H1 (cell line): ENCODE data around the gene CAMTA1. TPM values are rescaled to one million over a fixed set of nuclear protein-coding genes. Genes with fewer than 3 reads are reported as not detected.

Experiments
- CTCF ChIA-PET: fragments of 300-600 bp; sonication (Branson Sonifier 250); formaldehyde crosslinking; loops from one replicate; lab custom pipeline; 2021; ENCODE audit not compliant: partially characterized antibody; lab: Charles Lee
- POLR2A ChIA-PET: fragments of 300-600 bp; sonication (Branson Sonifier 250); formaldehyde crosslinking; loops from one replicate; lab custom pipeline; 2021; ENCODE audit warnings: inconsistent platforms; ENCODE audit not compliant: partially characterized antibody; lab: Charles Lee
- DNase-seq, 2 experiments: peaks; one replicate each; pipeline versions ENCODE4 v3.0.0 to v3.0.0-alpha.2; 2010 to 2022; ENCODE audit warnings: low spot score in 2 of 2, low read depth in 1 of 2, mixed read lengths in 1 of 2
- FAIRE-seq: peaks from 2 replicates; lab custom pipeline; 2011; peaks lifted over from hg19 to GRCh38; lab: Jason Lieb, UNC
- H2AFZ ChIP-seq: 2 replicates; pipeline ENCODE4 v1.8.1; 2012; ENCODE audit warnings: low read length, inconsistent platforms
- H2AK5ac ChIP-seq: 2 replicates; pipeline ENCODE4 v1.6.1; 2013; ENCODE audit warnings: low read depth, low read length
- H2BK120ac ChIP-seq: replicated peaks from 2 replicates; pipeline ENCODE3; 2013; ENCODE audit warnings: low read depth, low read length, inconsistent platforms
- H2BK12ac ChIP-seq: 2 replicates; pipeline ENCODE4 v1.6.1; 2013; ENCODE audit warnings: low read depth, low read length
- H2BK15ac ChIP-seq: 2 replicates; pipeline ENCODE4 v1.6.1; 2013; ENCODE audit warnings: low read length
- H2BK20ac ChIP-seq: 2 replicates; pipeline ENCODE4 v1.6.1; 2013; ENCODE audit warnings: low read length
- H2BK5ac ChIP-seq: 2 replicates; pipeline ENCODE4 v1.6.1; 2013; ENCODE audit warnings: low read depth, low read length
- H3K14ac ChIP-seq: 2 replicates; pipeline ENCODE4 v1.6.1; 2013; ENCODE audit warnings: inconsistent platforms; ENCODE audit not compliant: insufficient read length
- H3K18ac ChIP-seq: 2 replicates; pipeline ENCODE4 v1.6.1; 2013; ENCODE audit warnings: low read length; ENCODE audit errors: extremely low read depth
- H3K23ac ChIP-seq: 2 replicates; pipeline ENCODE4 v1.6.1; 2013; ENCODE audit warnings: inconsistent platforms; ENCODE audit not compliant: insufficient read length
- H3K23me2 ChIP-seq: 2 replicates; pipeline ENCODE4 v1.6.1; 2013; ENCODE audit warnings: low read depth, low read length
- H3K27ac ChIP-seq: 2 replicates; pipeline ENCODE4 v1.6.1; 2011; ENCODE audit warnings: low read depth, low read length, inconsistent platforms
- H3K27me3 ChIP-seq, 4 experiments: replicated peaks in 1 of 4; 1 replicate in 1 of 4; 2 replicates in 3 of 4; pipeline versions ENCODE4 v1.6.1 to v1.8.1; 2011 to 2013; ENCODE audit warnings: low read length in 3 of 4, mild to moderate bottlenecking in 3 of 4, inconsistent platforms in 2 of 4, mixed read lengths in 2 of 4, moderate library complexity in 1 of 4; ENCODE audit not compliant: control insufficient read depth in 3 of 4, insufficient read depth in 3 of 4; ENCODE audit errors: extremely low read depth in 1 of 4
- H3K36me3 ChIP-seq, 4 experiments: 2 replicates each; pipeline versions ENCODE4 v1.6.1 to v1.8.1; 2011 to 2013; ENCODE audit warnings: mild to moderate bottlenecking in 4 of 4, low read length in 3 of 4, moderate library complexity in 2 of 4, control low read depth in 1 of 4, inconsistent platforms in 1 of 4; ENCODE audit not compliant: insufficient read depth in 4 of 4, control insufficient read depth in 2 of 4
- H3K4ac ChIP-seq: replicated peaks from 2 replicates; pipeline ENCODE3; 2013; ENCODE audit warnings: low read length, low read depth, mixed read lengths, inconsistent platforms; ENCODE audit not compliant: insufficient read length
- H3K4me1 ChIP-seq, 4 experiments: replicated peaks in 1 of 4; 1 replicate in 1 of 4; 2 replicates in 3 of 4; pipeline versions ENCODE4 v1.6.1 to v1.8.1; 2011 to 2013; ENCODE audit warnings: low read length in 3 of 4, inconsistent platforms in 2 of 4, mixed read lengths in 1 of 4; ENCODE audit not compliant: insufficient read depth in 4 of 4, control insufficient read depth in 3 of 4
- H3K4me2 ChIP-seq, 2 experiments: 2 replicates each; pipeline versions ENCODE4 v1.6.1 to v1.8.1; 2011 to 2013; ENCODE audit warnings: low read depth in 2 of 2, low read length in 2 of 2, control low read depth in 1 of 2, inconsistent platforms in 1 of 2, mild to moderate bottlenecking in 1 of 2; ENCODE audit not compliant: insufficient read depth in 1 of 2
- H3K4me3 ChIP-seq, 4 experiments: fragments of 200-600, 300-600 bp in 1 of 4; sonication (generic), shearing (Covaris generic), sonication (Bioruptor Twin) in 1 of 4; 2 replicates each; pipeline versions ENCODE4 v1.5.1 to v1.8.1; 2011 to 2016; ENCODE audit warnings: low read length in 4 of 4, low read depth in 3 of 4, control low read depth in 2 of 4, inconsistent platforms in 2 of 4, mild to moderate bottlenecking in 2 of 4, mixed read lengths in 1 of 4, moderate library complexity in 1 of 4; ENCODE audit not compliant: insufficient read depth in 2 of 4; ENCODE audit errors: extremely low read depth in 1 of 4
- H3K56ac ChIP-seq: replicated peaks from 2 replicates; pipeline ENCODE3; 2013; ENCODE audit warnings: low read depth, mild to moderate bottlenecking, mixed read lengths, low read length, inconsistent platforms; ENCODE audit not compliant: insufficient read length
- H3K79me1 ChIP-seq: 2 replicates; pipeline ENCODE4 v1.6.1; 2013; ENCODE audit warnings: low read depth, low read length, control low read depth
- H3K79me2 ChIP-seq, 2 experiments: 2 replicates each; pipeline versions ENCODE4 v1.6.1 to v1.8.1; 2012 to 2013; ENCODE audit warnings: low read length in 2 of 2, mild to moderate bottlenecking in 2 of 2, inconsistent platforms in 1 of 2; ENCODE audit not compliant: insufficient read depth in 2 of 2, control insufficient read depth in 1 of 2
- H3K9ac ChIP-seq, 4 experiments: replicated peaks in 1 of 4; 1 replicate in 1 of 4; 2 replicates in 3 of 4; pipeline versions ENCODE4 v1.6.1 to v1.8.1; 2011 to 2013; ENCODE audit warnings: low read depth in 3 of 4, low read length in 3 of 4, control low read depth in 2 of 4, mild to moderate bottlenecking in 2 of 4, moderate library complexity in 2 of 4, inconsistent platforms in 1 of 4; ENCODE audit errors: extremely low read depth in 1 of 4
- H3K9me3 ChIP-seq, 2 experiments: 2 replicates each; pipeline versions ENCODE4 v1.6.1 to v1.8.1; 2012 to 2013; ENCODE audit warnings: mild to moderate bottlenecking in 2 of 2, moderate library complexity in 2 of 2, control low read depth in 1 of 2, inconsistent platforms in 1 of 2, low read depth in 1 of 2, low read length in 1 of 2, mixed read lengths in 1 of 2; ENCODE audit not compliant: insufficient read depth in 2 of 2
- H4K20me1 ChIP-seq, 2 experiments: replicated peaks in 1 of 2; 2 replicates each; pipeline versions ENCODE3 to v1.8.1; 2011 to 2013; ENCODE audit warnings: inconsistent platforms in 2 of 2, low read length in 2 of 2, mild to moderate bottlenecking in 1 of 2; ENCODE audit not compliant: insufficient read depth in 2 of 2, control insufficient read depth in 1 of 2
- H4K5ac ChIP-seq: 2 replicates; pipeline ENCODE4 v1.6.1; 2013; ENCODE audit warnings: low read length, low read depth, mixed read lengths, inconsistent platforms; ENCODE audit not compliant: insufficient read length
- H4K8ac ChIP-seq: 2 replicates; pipeline ENCODE4 v1.8.0; 2013; ENCODE audit warnings: mild to moderate bottlenecking, moderate library complexity, low read length, inconsistent platforms; ENCODE audit not compliant: insufficient read depth; ENCODE audit errors: extremely low read depth
- H4K91ac ChIP-seq: replicated peaks from 2 replicates; pipeline ENCODE3; 2013; ENCODE audit warnings: low read length, mixed read lengths, inconsistent platforms; ENCODE audit not compliant: insufficient read length
- JUN ChIP-seq: IDR thresholded peaks from 2 replicates; pipeline ENCODE4 v1.6.1; 2011; ENCODE audit warnings: low read depth, mild to moderate bottlenecking, improper control_type of control experiment, low read length
- MAFK ChIP-seq: IDR thresholded peaks from 2 replicates; pipeline ENCODE4 v1.6.1; 2012; ENCODE audit warnings: low read depth, mild to moderate bottlenecking, improper control_type of control experiment, low read length
- NANOG ChIP-seq: IDR thresholded peaks from 2 replicates; pipeline ENCODE4 v1.6.1; 2011; ENCODE audit warnings: low read length, low read depth, mild to moderate bottlenecking, inconsistent platforms; ENCODE audit not compliant: insufficient read depth, poor library complexity, severe bottlenecking
- SIRT6 ChIP-seq: IDR thresholded peaks from one replicate; pipeline ENCODE4 v1.7.1; 2012; ENCODE audit warnings: low read length, inconsistent platforms
- WGBS, 2 experiments: shearing (Covaris generic) in 1 of 2; methylation state at CpG; one replicate each; pipeline versions ENCODE4 v1.1.6 to v1.1.7; 2013 to 2015; ENCODE audit warnings: low lambda C conversion rate in 2 of 2, mixed read lengths in 2 of 2, inconsistent platforms in 1 of 2, low coverage in 1 of 2, missing lambda C conversion rate in 1 of 2; ENCODE audit not compliant: insufficient replicate concordance in 2 of 2, insufficient coverage in 1 of 2, insufficient read length in 1 of 2; ENCODE audit errors: extremely low coverage in 1 of 2, missing lambda C conversion rate in 1 of 2; 5-methylcytosine and 5-hydroxymethylcytosine counted together
- polyA plus RNA-seq, 7 experiments: library from polyadenylated mRNA; depleted of rRNA in 3 of 7; stranded (reverse) in 5 of 7; unstranded in 2 of 7; fragments of >200 nt in 5 of 7; fragments of 200-250 nt in 2 of 7; gene quantifications; 1 replicate in 5 of 7; 2 replicates in 1 of 7; 4 replicates in 1 of 7; pipeline versions ENCODE4 v1.2.1 to v1.2.3, GENCODE V29; 2011 to 2013; ENCODE audit warnings: missing spikeins in 2 of 7, mixed read lengths in 2 of 7
- total RNA-seq: library from RNA; stranded (reverse); fragmentation: NEBNext Ultra II Directional; extraction: Animal tissue kit (Norgen Biotek cat#: 25700); gene quantifications from 2 replicates; pipeline ENCODE4 v1.2.1, GENCODE V29; 2021

CAMTA1 gene
- total and polyA plus RNA-seq, 2 of the 8 experiments (the other 6 are each of a cell fraction or from before 2014, with no cell fraction given), result 65.0 to 119 TPM

GRCh38 chr1:7609311-7609994 is 824.2 kb downstream of the CAMTA1 start:
- peak overlapping the region; percentile 54; the same call in 1 of the 2 replicates for H2BK5ac ChIP-seq
- H3K27ac ChIP-seq, result no peak overlapping the region
- H4K20me1 ChIP-seq, result peaks cover 0 to 4% of the 10 kb centered on the region in 2 experiments
- no peak overlapping the region for H2AFZ ChIP-seq
- H4K5ac ChIP-seq, result no peak overlapping the region
- DNase-seq (no peak), FAIRE-seq (no peak)
- H2BK15ac ChIP-seq, result no peak overlapping the region
- H4K8ac ChIP-seq, result peak overlapping the region; percentile 58; the same call in 1 of the 2 replicates
- no peak overlapping the region for H3K4me3 ChIP-seq
- no peaks in the 10 kb centered on the region for H3K27me3 ChIP-seq
- H3K4me1 ChIP-seq, result peaks cover 0 to 11% (median 5%) of the 10 kb centered on the region in 4 experiments; a peak in 3 of 7 replicates
- H3K18ac ChIP-seq, result peak overlapping the region; percentile 10; the same call in 1 of the 2 replicates
- 86% methylated on average over 7 of the region's 7 CpGs; no CpG with 5 or more reads in 1 of the 2 experiments for WGBS, 2 experiments
- no peak overlapping the region for H3K14ac ChIP-seq
- ChIA-PET CTCF (interaction anchor here (1.0 kb wide), 2 partner anchors 10 to 60 kb away, joined by 3 read pairs; no protein-coding TSS in a partner anchor), POLR2A (interaction anchor here (0.6 to 1.0 kb wide), 3 partner anchors 12 to 56 kb away, joined by 3 to 4 read pairs (median 3); no protein-coding TSS in a partner anchor)
- TF ChIP-seq JUN, result no peak
- no peak for TF ChIP-seq NANOG
- TF ChIP-seq SIRT6, result no peak
- no peak for TF ChIP-seq MAFK
- peak overlapping the region; percentile 90 for H2BK12ac ChIP-seq
- H3K23me2 ChIP-seq, result peaks cover 8% of the 10 kb centered on the region; the same call in 1 of the 2 replicates
- H3K9me3 ChIP-seq, result peaks cover 8 to 13% of the 10 kb centered on the region in 2 experiments; a peak in 2 of 4 replicates
- no peaks in the 10 kb centered on the region for H3K79me2 ChIP-seq
- H2AK5ac ChIP-seq, result no peak overlapping the region; the same call in 1 of the 2 replicates
- no peak overlapping the region for H2BK120ac ChIP-seq
- H3K36me3 ChIP-seq, result no peaks in the 10 kb centered on the region
- H3K4ac ChIP-seq, result peak overlapping the region; percentile 25
- no peak overlapping the region for H3K4me2 ChIP-seq
- H4K91ac ChIP-seq, result peak overlapping the region; percentile 77
- no peak overlapping the region for H3K56ac ChIP-seq
- no peak overlapping the region for H3K23ac ChIP-seq
- no peak overlapping the region for H3K9ac ChIP-seq
- peak overlapping the region; percentile 34; the same call in 1 of the 2 replicates for H2BK20ac ChIP-seq
- H3K79me1 ChIP-seq, result no peaks in the 10 kb centered on the region; the same call in 1 of the 2 replicates
